Measurements from ENCODE around the gene ABLIM2. TPM values are rescaled to one million over a fixed set of nuclear protein-coding genes. Genes with fewer than 3 reads are reported as not detected.

ABLIM2 gene
- total RNA-seq, 2 experiments from 2014 or later, result 0.30 to 0.79 TPM

- Mint-ChIP-seq H3K4me3 (no peak overlapping the region), H3K9me3 (no peaks in the 10 kb centered on the region), H3K27ac (no peak overlapping the region), H3K27me3 (no peaks in the 10 kb centered on the region), H3K4me1 (no peaks in the 10 kb centered on the region), H3K36me3 (ENCODE audit: low read depth) (no peaks in the 10 kb centered on the region)
- DNase-seq, result no peak
- ChIA-PET POLR2A (no interaction called here), CTCF (no interaction called here)
Measured at GRCh38 chr4:8009097-8009496, 149.5 kb downstream of the ABLIM2 start.

GRCh38 chr4:8008391-8008790 lies 150.2 kb downstream of the ABLIM2 start:
- POLR2A ChIA-PET, result no interaction called here
- no peak overlapping the region for H3K4me3 Mint-ChIP-seq
- H3K36me3 Mint-ChIP-seq (ENCODE audit: low read depth), result no peaks in the 10 kb centered on the region

GRCh38 chr4:8007581-8007980 lies 151.0 kb downstream of the ABLIM2 start:
- DNase-seq, result no peak
- H3K27ac Mint-ChIP-seq, result no peak overlapping the region
- H3K4me1 Mint-ChIP-seq, result no peaks in the 10 kb centered on the region
- ChIA-PET POLR2A (no interaction called here), CTCF (no interaction called here)
- H3K4me3 Mint-ChIP-seq, result no peak overlapping the region
- no peaks in the 10 kb centered on the region for H3K27me3 Mint-ChIP-seq
- H3K9me3 Mint-ChIP-seq, result no peaks in the 10 kb centered on the region
- H3K36me3 Mint-ChIP-seq (ENCODE audit: low read depth), result no peaks in the 10 kb centered on the region

More at GRCh38 chr4:8008391-8008790, 150.2 kb downstream of the ABLIM2 start:
- no peak overlapping the region for H3K27ac Mint-ChIP-seq
- CTCF ChIA-PET, result no interaction called here
- DNase-seq, result no peak
- H3K4me1 Mint-ChIP-seq, result no peaks in the 10 kb centered on the region
- H3K27me3 Mint-ChIP-seq, result no peaks in the 10 kb centered on the region
- H3K9me3 Mint-ChIP-seq, result no peaks in the 10 kb centered on the region

- H3K36me3 Mint-ChIP-seq (ENCODE audit: low read depth), result no peaks in the 10 kb centered on the region
- ChIA-PET POLR2A (no interaction called here), CTCF (no interaction called here)
- no peaks in the 10 kb centered on the region for H3K4me1 Mint-ChIP-seq
- H3K9me3 Mint-ChIP-seq, result no peaks in the 10 kb centered on the region
- no peaks in the 10 kb centered on the region for H3K27me3 Mint-ChIP-seq
- H3K4me3 Mint-ChIP-seq, result no peak overlapping the region
- DNase-seq, result no peak
- H3K27ac Mint-ChIP-seq, result no peak overlapping the region
Measured at GRCh38 chr4:8006471-8006870, 152.1 kb downstream of the ABLIM2 start.

- no peaks in the 10 kb centered on the region for H3K36me3 Mint-ChIP-seq (ENCODE audit: low read depth)
Measured at GRCh38 chr4:8005814-8006215, 152.8 kb downstream of the ABLIM2 start.

GRCh38 chr4:8005033-8005808 lies 153.4 kb downstream of the ABLIM2 start:
- H3K27ac Mint-ChIP-seq, result no peak overlapping the region
- no peaks in the 10 kb centered on the region for H3K36me3 Mint-ChIP-seq (ENCODE audit: low read depth)
- no peaks in the 10 kb centered on the region for H3K27me3 Mint-ChIP-seq
- ChIA-PET POLR2A (no interaction called here), CTCF (no interaction called here)
- DNase-seq, result no peak
- no peaks in the 10 kb centered on the region for H3K9me3 Mint-ChIP-seq
- no peak overlapping the region for H3K4me3 Mint-ChIP-seq
- no peaks in the 10 kb centered on the region for H3K4me1 Mint-ChIP-seq

More at GRCh38 chr4:8005814-8006215, 152.8 kb downstream of the ABLIM2 start:
- no peaks in the 10 kb centered on the region for H3K27me3 Mint-ChIP-seq
- no peaks in the 10 kb centered on the region for H3K4me1 Mint-ChIP-seq
- POLR2A ChIA-PET, result no interaction called here
- no peak for DNase-seq
- no peak overlapping the region for H3K4me3 Mint-ChIP-seq
- no peaks in the 10 kb centered on the region for H3K9me3 Mint-ChIP-seq
- CTCF ChIA-PET, result no interaction called here
- H3K27ac Mint-ChIP-seq, result no peak overlapping the region

- ChIA-PET POLR2A (no interaction called here), CTCF (no interaction called here)
- H3K4me1 Mint-ChIP-seq, result no peaks in the 10 kb centered on the region
- H3K36me3 Mint-ChIP-seq (ENCODE audit: low read depth), result no peaks in the 10 kb centered on the region
- no peak for DNase-seq
- no peaks in the 10 kb centered on the region for H3K27me3 Mint-ChIP-seq
- H3K27ac Mint-ChIP-seq, result no peak overlapping the region
- H3K9me3 Mint-ChIP-seq, result no peaks in the 10 kb centered on the region
- H3K4me3 Mint-ChIP-seq, result no peak overlapping the region
Measured at GRCh38 chr4:8004066-8004465, 154.5 kb downstream of the ABLIM2 start.

- no peaks in the 10 kb centered on the region for H3K4me1 Mint-ChIP-seq
- H3K4me3 Mint-ChIP-seq, result no peak overlapping the region
- no peaks in the 10 kb centered on the region for H3K9me3 Mint-ChIP-seq
- ChIA-PET CTCF (interaction anchor here (0.6 to 1.5 kb wide), 3 partner anchors 12 to 15 kb away, joined by 3 read pairs; no protein-coding TSS in a partner anchor), POLR2A (no interaction called here)
- H3K36me3 Mint-ChIP-seq (ENCODE audit: low read depth), result no peaks in the 10 kb centered on the region
- DNase-seq, result no peak
- H3K27ac Mint-ChIP-seq, result no peak overlapping the region
- no peaks in the 10 kb centered on the region for H3K27me3 Mint-ChIP-seq
Measured at GRCh38 chr4:8002525-8003309, 155.9 kb downstream of the ABLIM2 start.

- CTCF ChIA-PET, result interaction anchor here (1.4 to 1.5 kb wide), 2 partner anchors 11 to 14 kb away, joined by 3 read pairs; no protein-coding TSS in a partner anchor
Measured at GRCh38 chr4:8001564-8002355, 156.9 kb downstream of the ABLIM2 start.

GRCh38 chr4:8000721-8001491 lies 157.7 kb downstream of the ABLIM2 start:
- Mint-ChIP-seq H3K27ac (no peak overlapping the region), H3K4me1 (no peaks in the 10 kb centered on the region), H3K9me3 (no peaks in the 10 kb centered on the region), H3K36me3 (ENCODE audit: low read depth) (no peaks in the 10 kb centered on the region), H3K4me3 (no peak overlapping the region), H3K27me3 (no peaks in the 10 kb centered on the region)
- no peak for DNase-seq
- CTCF ChIA-PET, result no interaction called here
- POLR2A ChIA-PET, result no interaction called here

More at GRCh38 chr4:8001564-8002355, 156.9 kb downstream of the ABLIM2 start:
- Mint-ChIP-seq H3K27ac (no peak overlapping the region), H3K4me1 (no peaks in the 10 kb centered on the region), H3K9me3 (no peaks in the 10 kb centered on the region), H3K36me3 (ENCODE audit: low read depth) (no peaks in the 10 kb centered on the region), H3K4me3 (no peak overlapping the region), H3K27me3 (no peaks in the 10 kb centered on the region)
- POLR2A ChIA-PET, result no interaction called here
- no peak for DNase-seq

- no peaks in the 10 kb centered on the region for H3K4me1 Mint-ChIP-seq
- no peak overlapping the region for H3K27ac Mint-ChIP-seq
- H3K9me3 Mint-ChIP-seq, result no peaks in the 10 kb centered on the region
- ChIA-PET CTCF (no interaction called here), POLR2A (no interaction called here)
- no peaks in the 10 kb centered on the region for H3K36me3 Mint-ChIP-seq (ENCODE audit: low read depth)
- H3K27me3 Mint-ChIP-seq, result no peaks in the 10 kb centered on the region
- no peak overlapping the region for H3K4me3 Mint-ChIP-seq
- no peak for DNase-seq
Measured at GRCh38 chr4:8000247-8000646, 158.4 kb downstream of the ABLIM2 start.

- Mint-ChIP-seq H3K36me3 (ENCODE audit: low read depth) (no peaks in the 10 kb centered on the region), H3K4me3 (no peak overlapping the region), H3K4me1 (no peaks in the 10 kb centered on the region), H3K9me3 (peaks cover 2% of the 10 kb centered on the region), H3K27ac (no peak overlapping the region), H3K27me3 (no peaks in the 10 kb centered on the region)
- CTCF ChIA-PET, result no interaction called here
- POLR2A ChIA-PET, result no interaction called here
- DNase-seq, result no peak
Measured at GRCh38 chr4:7999695-8000094, 158.9 kb downstream of the ABLIM2 start.

All from activated CD4-positive, alpha-beta T cell treated with anti-CD3 and anti-CD28 coated beads, Interleukin-2, amount 10 ng/mL, durations not matched to agents 7 days and 5 days (primary cell).